BE2C (cell line): Measurements from ENCODE around the gene DLG2.

Source experiments
- DNase-seq: peaks from one replicate; pipeline ENCODE4 v3.0.0-alpha.2; 2020
- H3K27me3 ChIP-seq: fragments of 250-450 bp; sonication (Bioruptor Pico); 2 replicates; pipeline ENCODE4 v1.5.1; 2020; ENCODE audit warnings: mild to moderate bottlenecking
- H3K36me3 ChIP-seq: fragments of 250-450 bp; sonication (Bioruptor Pico); 2 replicates; pipeline ENCODE4 v1.5.1; 2020; ENCODE audit warnings: mild to moderate bottlenecking
- H3K4me1 ChIP-seq: fragments of 250-450 bp; sonication (Bioruptor Pico); 2 replicates; pipeline ENCODE4 v1.5.1; 2020
- H3K4me3 ChIP-seq: 2 replicates; pipeline ENCODE4 v1.5.1; 2011; ENCODE audit warnings: low read depth, low read length
- H3K9me3 ChIP-seq: fragments of 250-450 bp; sonication (Bioruptor Pico); 2 replicates; pipeline ENCODE4 v1.5.1; 2020
- TF ChIP-seq, protein P1 (sequence below): IDR thresholded peaks from 2 replicates; pipeline ENCODE4 v1.5.1; 2012; ENCODE audit warnings: mild to moderate bottlenecking, low read depth, low read length

The DLG2 gene

DNA sequence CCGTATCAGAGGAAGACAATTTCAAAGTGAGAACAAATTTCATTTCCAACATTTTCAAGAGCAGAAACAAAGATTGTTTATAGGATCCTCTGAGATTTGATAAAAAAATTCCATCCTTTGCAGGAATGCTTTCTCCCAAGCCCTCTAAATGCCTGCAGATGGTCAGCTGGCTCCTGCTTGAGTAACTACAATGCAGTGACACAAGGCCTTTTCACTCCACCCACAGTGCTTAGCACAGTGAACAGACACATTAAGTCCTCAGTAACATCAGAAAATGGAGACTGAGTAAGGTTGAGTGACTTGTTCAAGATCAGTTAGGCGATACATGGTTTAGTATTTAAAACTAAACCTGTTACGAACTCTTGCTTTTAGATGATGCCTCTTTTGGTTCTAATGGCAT, 1813.8 kb downstream of the DLG2 start:
- no peaks in the 10 kb centered on the region for H3K27me3 ChIP-seq
- DNase-seq, result no peak
- H3K4me1 ChIP-seq, result peaks cover 6% of the 10 kb centered on the region; the same call in 1 of the 2 replicates
- no peak overlapping the region for H3K4me3 ChIP-seq
- TF ChIP-seq, protein P1, sequence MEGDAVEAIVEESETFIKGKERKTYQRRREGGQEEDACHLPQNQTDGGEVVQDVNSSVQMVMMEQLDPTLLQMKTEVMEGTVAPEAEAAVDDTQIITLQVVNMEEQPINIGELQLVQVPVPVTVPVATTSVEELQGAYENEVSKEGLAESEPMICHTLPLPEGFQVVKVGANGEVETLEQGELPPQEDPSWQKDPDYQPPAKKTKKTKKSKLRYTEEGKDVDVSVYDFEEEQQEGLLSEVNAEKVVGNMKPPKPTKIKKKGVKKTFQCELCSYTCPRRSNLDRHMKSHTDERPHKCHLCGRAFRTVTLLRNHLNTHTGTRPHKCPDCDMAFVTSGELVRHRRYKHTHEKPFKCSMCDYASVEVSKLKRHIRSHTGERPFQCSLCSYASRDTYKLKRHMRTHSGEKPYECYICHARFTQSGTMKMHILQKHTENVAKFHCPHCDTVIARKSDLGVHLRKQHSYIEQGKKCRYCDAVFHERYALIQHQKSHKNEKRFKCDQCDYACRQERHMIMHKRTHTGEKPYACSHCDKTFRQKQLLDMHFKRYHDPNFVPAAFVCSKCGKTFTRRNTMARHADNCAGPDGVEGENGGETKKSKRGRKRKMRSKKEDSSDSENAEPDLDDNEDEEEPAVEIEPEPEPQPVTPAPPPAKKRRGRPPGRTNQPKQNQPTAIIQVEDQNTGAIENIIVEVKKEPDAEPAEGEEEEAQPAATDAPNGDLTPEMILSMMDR, result no peak
- H3K36me3 ChIP-seq, result no peaks in the 10 kb centered on the region
- no peaks in the 10 kb centered on the region for H3K9me3 ChIP-seq

DNA sequence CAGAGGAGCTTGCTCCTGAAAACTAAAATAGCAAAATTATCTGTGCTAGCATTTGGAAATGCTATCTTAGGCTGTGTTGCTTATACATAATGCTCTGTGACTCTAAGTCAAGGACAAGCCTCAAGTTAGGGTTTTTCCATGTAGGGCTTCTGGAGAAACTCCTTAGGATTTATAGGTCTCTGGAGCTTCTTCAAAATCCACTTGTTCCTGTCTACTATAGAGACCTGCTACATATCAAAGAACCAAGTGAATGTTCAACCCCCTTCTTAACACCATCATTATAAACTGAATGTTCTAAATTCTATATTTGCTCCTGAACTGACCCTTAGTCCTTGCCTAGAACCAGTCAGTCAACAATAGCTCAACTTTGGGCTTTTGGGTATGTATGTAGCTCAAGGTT, 1817.9 kb downstream of the DLG2 start:
- no peak for DNase-seq
- H3K4me1 ChIP-seq, result no peaks in the 10 kb centered on the region
- TF ChIP-seq, protein P1, result no peak
- H3K36me3 ChIP-seq, result no peaks in the 10 kb centered on the region
- no peaks in the 10 kb centered on the region for H3K27me3 ChIP-seq
- no peaks in the 10 kb centered on the region for H3K9me3 ChIP-seq
- H3K4me3 ChIP-seq, result no peak overlapping the region

DNA sequence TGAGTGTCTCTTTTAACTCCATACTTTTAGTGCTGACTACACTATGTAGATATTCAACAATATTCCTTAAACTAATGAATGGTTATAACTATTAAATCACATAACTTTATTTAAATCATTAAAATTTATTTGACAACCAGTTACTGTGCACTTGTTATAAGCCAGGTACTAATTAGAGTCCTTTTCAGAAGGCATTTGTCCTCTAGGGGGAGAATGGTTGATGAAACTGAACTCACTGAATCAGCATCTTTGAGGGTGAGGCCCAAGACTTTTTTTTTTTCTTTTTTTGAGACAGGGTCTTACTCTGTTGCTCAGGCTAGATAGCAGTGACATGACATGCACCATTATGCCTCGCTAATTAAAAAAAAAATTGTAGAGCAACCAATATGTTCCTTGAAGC, 1825.3 kb downstream of the DLG2 start:
- TF ChIP-seq, protein P1, result peak; percentile 39
- Histone ChIP-seq H3K27me3 (no peaks in the 10 kb centered on the region), H3K4me1 (no peaks in the 10 kb centered on the region), H3K4me3 (no peak overlapping the region), H3K36me3 (no peaks in the 10 kb centered on the region), H3K9me3 (no peaks in the 10 kb centered on the region)
- no peak for DNase-seq

DNA sequence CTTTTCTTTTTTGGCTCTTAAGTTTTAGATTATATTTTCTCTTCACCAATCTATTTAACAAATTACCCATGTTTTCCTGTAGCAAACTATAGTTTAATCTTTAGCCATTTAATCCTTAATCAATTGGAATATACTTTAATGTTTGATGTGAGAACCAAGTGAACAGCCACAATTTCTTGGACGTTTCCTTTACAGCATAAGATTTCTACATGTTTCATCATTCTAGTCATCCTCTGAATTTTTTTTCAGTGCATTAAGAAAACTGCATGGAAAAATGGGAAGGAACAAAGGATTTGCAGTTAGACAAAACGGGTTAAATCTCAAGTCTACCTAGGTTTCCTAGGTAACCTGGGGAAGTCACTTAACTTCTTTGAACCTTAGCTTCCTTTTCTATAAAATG, 1833.8 kb downstream of the DLG2 start:
- Histone ChIP-seq H3K36me3 (no peaks in the 10 kb centered on the region), H3K27me3 (no peaks in the 10 kb centered on the region), H3K4me3 (no peak overlapping the region), H3K4me1 (no peaks in the 10 kb centered on the region), H3K9me3 (no peaks in the 10 kb centered on the region)
- DNase-seq, result no peak
- TF ChIP-seq, protein P1, result no peak

DNA sequence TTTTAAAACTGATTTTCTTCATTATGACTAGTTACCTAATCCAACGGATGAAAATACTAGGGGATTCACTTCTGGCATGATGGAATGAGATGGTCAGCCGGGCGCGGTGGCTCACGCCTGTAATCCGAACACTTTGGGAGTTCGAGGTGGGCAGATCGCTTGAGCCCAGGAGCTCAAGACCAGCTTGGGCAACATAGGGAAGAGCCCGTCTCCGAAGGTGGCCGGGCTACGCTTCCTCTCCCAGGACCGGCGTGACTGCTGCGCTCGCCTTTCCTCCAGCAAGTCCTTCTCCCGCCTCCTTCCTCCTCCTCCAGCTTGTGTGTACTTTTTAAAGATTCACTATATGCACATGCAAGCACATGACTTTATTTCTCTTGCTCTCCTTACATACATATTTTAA, 1835.6 kb downstream of the DLG2 start:
- H3K27me3 ChIP-seq, result no peaks in the 10 kb centered on the region
- H3K36me3 ChIP-seq, result no peaks in the 10 kb centered on the region
- no peaks in the 10 kb centered on the region for H3K9me3 ChIP-seq
- H3K4me1 ChIP-seq, result peaks cover 4% of the 10 kb centered on the region
- H3K4me3 ChIP-seq, result no peak overlapping the region
- TF ChIP-seq, protein P1, result no peak
- no peak for DNase-seq

DNA sequence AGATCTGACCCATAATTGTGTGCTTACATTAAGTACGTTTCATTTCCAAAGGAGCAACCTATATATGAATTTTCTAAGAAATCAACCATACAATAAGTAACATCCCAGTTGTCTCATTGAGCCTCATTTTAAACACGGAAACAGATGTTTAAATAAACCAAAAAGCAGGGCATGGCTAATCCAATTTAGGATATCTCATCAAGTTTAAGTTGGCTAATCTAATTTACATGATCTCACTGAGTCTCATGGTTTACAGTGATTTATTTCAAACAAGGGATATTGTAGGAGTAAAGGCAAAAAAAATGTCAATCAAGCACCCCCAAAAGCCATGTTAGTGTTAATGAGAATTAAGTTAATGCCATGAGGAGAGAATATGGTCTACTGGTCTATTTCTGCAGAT, 1841.2 kb downstream of the DLG2 start:
- no peaks in the 10 kb centered on the region for H3K27me3 ChIP-seq
- no peaks in the 10 kb centered on the region for H3K36me3 ChIP-seq
- peaks cover 22% of the 10 kb centered on the region for H3K4me1 ChIP-seq
- no peak for DNase-seq
- TF ChIP-seq, protein P1, result no peak
- H3K4me3 ChIP-seq, result no peak overlapping the region
- no peaks in the 10 kb centered on the region for H3K9me3 ChIP-seq
